ENCODE results near the gene SLC9A3.

Gene SLC9A3

GRCh38 chr5:430214-430925 lies 93.9 kb downstream of the SLC9A3 start:
- ChIA-PET POLR2A (interaction anchor here (1.1 to 2.2 kb wide), 2 partner anchors 16 to 113 kb away, joined by 5 to 6 read pairs; no protein-coding TSS in a partner anchor), CTCF (interaction anchor here (1.9 kb wide), 1 partner anchor 114 kb away, joined by 16 read pairs; no protein-coding TSS in a partner anchor)
- TF ChIP-seq NFRKB (IDR thresholded peaks at IDR 0.05) (no peak), ZNF384 (IDR thresholded peaks at IDR 0.05) (no peak), SP1 (IDR thresholded peaks at IDR 0.05) (no peak), HDGF (IDR thresholded peaks at IDR 0.05; ENCODE audit: borderline replicate concordance) (no peak), FOXK2 (IDR thresholded peaks at IDR 0.05) (no peak), TARDBP (IDR thresholded peaks at IDR 0.05) (no peak), ARNT (IDR thresholded peaks at IDR 0.05) (no peak), LEF1 (IDR thresholded peaks at IDR 0.05; ENCODE audit: borderline replicate concordance) (no peak), FOXM1 (IDR thresholded peaks at IDR 0.05; ENCODE audit: borderline replicate concordance) (no peak), BHLHE40 (IDR thresholded peaks at IDR 0.05; ENCODE audit: borderline replicate concordance) (no peak), ELF4 (IDR thresholded peaks at IDR 0.05) (no peak), FOXA1 (IDR thresholded peaks at IDR 0.05) (no peak), L3MBTL2 (conservative IDR thresholded peaks at IDR 0.05) (no peak), SUZ12 (IDR thresholded peaks at IDR 0.05) (no peak), CTBP1 (IDR thresholded peaks at IDR 0.05; ENCODE audit: borderline replicate concordance) (no peak)
- TF ChIP-seq, protein P1, sequence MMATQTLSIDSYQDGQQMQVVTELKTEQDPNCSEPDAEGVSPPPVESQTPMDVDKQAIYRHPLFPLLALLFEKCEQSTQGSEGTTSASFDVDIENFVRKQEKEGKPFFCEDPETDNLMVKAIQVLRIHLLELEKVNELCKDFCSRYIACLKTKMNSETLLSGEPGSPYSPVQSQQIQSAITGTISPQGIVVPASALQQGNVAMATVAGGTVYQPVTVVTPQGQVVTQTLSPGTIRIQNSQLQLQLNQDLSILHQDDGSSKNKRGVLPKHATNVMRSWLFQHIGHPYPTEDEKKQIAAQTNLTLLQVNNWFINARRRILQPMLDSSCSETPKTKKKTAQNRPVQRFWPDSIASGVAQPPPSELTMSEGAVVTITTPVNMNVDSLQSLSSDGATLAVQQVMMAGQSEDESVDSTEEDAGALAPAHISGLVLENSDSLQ (IDR thresholded peaks at IDR 0.05): no peak
- no peak for DNase-seq (ENCODE audit: extremely low spot score)

- DNase-seq (ENCODE audit: extremely low spot score): no peak
- CTCF ChIA-PET: interaction anchor here (1.9 kb wide), 1 partner anchor 113 kb away, joined by 16 read pairs; no protein-coding TSS in a partner anchor
Observed at GRCh38 chr5:429453-430188, 94.6 kb downstream of the SLC9A3 start.

DNA sequence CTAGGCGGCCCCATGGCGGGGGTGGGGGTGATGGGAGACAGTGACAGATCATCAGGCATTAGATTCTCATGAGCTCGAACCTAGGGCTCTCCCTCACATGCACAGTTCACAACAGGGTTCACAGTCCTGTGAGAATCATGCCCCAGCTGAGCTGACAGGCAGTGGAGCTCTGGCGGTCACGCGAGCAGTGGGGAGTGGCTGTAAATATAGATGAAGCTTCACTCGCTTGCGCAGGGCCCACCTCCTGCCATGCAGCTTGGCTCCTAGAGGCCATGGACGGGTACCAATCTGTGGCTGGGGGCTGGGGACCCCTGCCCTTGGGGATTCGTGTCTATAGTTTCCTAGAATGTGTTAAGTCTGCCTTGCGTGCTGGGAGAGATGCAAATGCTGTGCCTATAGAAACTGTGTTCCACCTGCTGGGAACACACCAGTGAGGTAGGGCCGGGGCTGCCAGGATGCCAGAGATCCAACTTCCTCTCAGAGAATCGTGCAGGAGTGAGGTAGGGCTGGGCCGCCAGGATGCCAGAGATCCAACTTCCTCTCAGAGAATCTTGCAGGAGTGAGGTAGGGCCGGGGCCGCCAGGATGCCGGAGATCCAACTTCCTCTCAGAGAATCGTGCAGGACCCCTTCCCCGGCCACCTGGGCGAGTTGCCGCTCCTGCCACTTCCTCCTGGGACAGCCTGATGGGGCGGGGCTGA lies 95.3 kb downstream of the SLC9A3 start:
- TF ChIP-seq SP1 (IDR thresholded peaks at IDR 0.05): no peak
- TF ChIP-seq, protein P1 (IDR thresholded peaks at IDR 0.05): no peak
- no peak for TF ChIP-seq FOXK2 (IDR thresholded peaks at IDR 0.05)
- no peak for TF ChIP-seq LEF1 (IDR thresholded peaks at IDR 0.05; ENCODE audit: borderline replicate concordance)
- no peak for TF ChIP-seq SUZ12 (IDR thresholded peaks at IDR 0.05)
- no peak for TF ChIP-seq BHLHE40 (IDR thresholded peaks at IDR 0.05; ENCODE audit: borderline replicate concordance)
- TF ChIP-seq FOXA1 (IDR thresholded peaks at IDR 0.05): no peak
- TF ChIP-seq HDGF (IDR thresholded peaks at IDR 0.05; ENCODE audit: borderline replicate concordance): no peak
- TF ChIP-seq ARNT (IDR thresholded peaks at IDR 0.05): no peak
- TF ChIP-seq ZNF384 (IDR thresholded peaks at IDR 0.05): no peak
- TF ChIP-seq TARDBP (IDR thresholded peaks at IDR 0.05): no peak
- TF ChIP-seq L3MBTL2 (conservative IDR thresholded peaks at IDR 0.05): no peak
- TF ChIP-seq NFRKB (IDR thresholded peaks at IDR 0.05): no peak
- TF ChIP-seq CTBP1 (IDR thresholded peaks at IDR 0.05; ENCODE audit: borderline replicate concordance): no peak
- TF ChIP-seq ELF4 (IDR thresholded peaks at IDR 0.05): no peak
- TF ChIP-seq FOXM1 (IDR thresholded peaks at IDR 0.05; ENCODE audit: borderline replicate concordance): no peak
- CTCF ChIA-PET: interaction anchor here (0.6 to 1.2 kb wide), 4 partner anchors 9 to 689 kb away, joined by 3 to 5 read pairs (median 4); no protein-coding TSS in a partner anchor
- POLR2A ChIA-PET: interaction anchor here (0.9 to 1.2 kb wide), 2 partner anchors 12 to 15 kb away, joined by 4 to 7 read pairs; no protein-coding TSS in a partner anchor
- DNase-seq (ENCODE audit: extremely low spot score): no peak

More at GRCh38 chr5:429453-430188, 94.6 kb downstream of the SLC9A3 start:
- TF ChIP-seq ARNT (IDR thresholded peaks at IDR 0.05) (no peak), BHLHE40 (IDR thresholded peaks at IDR 0.05; ENCODE audit: borderline replicate concordance) (no peak), ELF4 (IDR thresholded peaks at IDR 0.05) (no peak), CTBP1 (IDR thresholded peaks at IDR 0.05; ENCODE audit: borderline replicate concordance) (no peak), FOXK2 (IDR thresholded peaks at IDR 0.05) (no peak), TARDBP (IDR thresholded peaks at IDR 0.05) (no peak)
- TF ChIP-seq, protein P1 (IDR thresholded peaks at IDR 0.05): no peak
- POLR2A ChIA-PET: no interaction called here

DNA sequence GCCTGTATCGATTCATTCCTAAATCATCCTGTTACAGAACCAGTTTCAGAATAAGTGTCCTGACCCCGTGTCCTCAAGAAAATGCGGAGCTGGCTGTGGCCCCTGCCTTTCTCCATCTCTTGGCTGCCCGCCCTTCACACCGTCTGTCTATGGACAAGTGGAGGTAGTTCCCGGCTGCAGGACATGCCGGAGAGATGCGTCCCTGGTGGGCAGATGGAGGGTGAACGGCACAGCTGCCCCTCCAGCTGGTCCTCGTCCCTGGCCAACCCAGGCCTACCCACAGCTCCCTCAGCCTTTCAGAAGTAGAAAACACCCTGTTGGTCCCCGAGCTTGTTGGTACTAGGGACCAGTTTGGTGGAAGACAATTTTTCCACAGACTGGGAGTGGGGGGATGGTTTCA lies 96.0 kb downstream of the SLC9A3 start:
- ChIA-PET CTCF (interaction anchor here (0.6 to 1.2 kb wide), 4 partner anchors 9 to 690 kb away, joined by 3 to 5 read pairs (median 4); no protein-coding TSS in a partner anchor), POLR2A (interaction anchor here (0.9 to 1.2 kb wide), 2 partner anchors 13 to 15 kb away, joined by 4 to 7 read pairs; no protein-coding TSS in a partner anchor)
- DNase-seq (ENCODE audit: extremely low spot score): no peak
- TF ChIP-seq NFRKB (IDR thresholded peaks at IDR 0.05) (no peak), SUZ12 (IDR thresholded peaks at IDR 0.05) (no peak), TARDBP (IDR thresholded peaks at IDR 0.05) (no peak), L3MBTL2 (conservative IDR thresholded peaks at IDR 0.05) (no peak), HDGF (IDR thresholded peaks at IDR 0.05; ENCODE audit: borderline replicate concordance) (no peak)
